Bronchial epithelial cell (primary cell): ENCODE data around the gene OSTN. TPM values are rescaled to one million over a fixed set of nuclear protein-coding genes. Genes with fewer than 3 reads are reported as not detected.
"Not testable (repeated sequence)": the region's sequence is repeated elsewhere in the genome, so short reads cannot be mapped to it uniquely, and the experiment has no call there.

Source experiments
- DNase-seq: peaks from one replicate; pipeline ENCODE4 v3.0.0-alpha.2; 2010; ENCODE audit warnings: low read depth
- FAIRE-seq: peaks from 2 replicates; lab custom pipeline; 2011; peaks lifted over from hg19 to GRCh38; lab: Jason Lieb, UNC
- H3K27me3 ChIP-seq: 2 replicates; pipeline ENCODE4 v1.5.1; 2011; ENCODE audit warnings: low read length; ENCODE audit not compliant: control insufficient read depth, insufficient read depth
- H3K36me3 ChIP-seq: 2 replicates; pipeline ENCODE4 v1.5.1; 2011; ENCODE audit warnings: low read length; ENCODE audit not compliant: control insufficient read depth, insufficient read depth
- H3K4me3 ChIP-seq: 2 replicates; pipeline ENCODE4 v1.5.1; 2011; ENCODE audit warnings: mild to moderate bottlenecking, low read depth, low read length, control low read depth
- CTCF ChIP-seq: IDR thresholded peaks from 2 replicates; pipeline ENCODE4 v1.5.1; 2011; ENCODE audit warnings: mild to moderate bottlenecking, moderate library complexity, low read length, control low read depth, inconsistent platforms; ENCODE audit not compliant: insufficient read depth, severe bottlenecking
- total RNA-seq: library from RNA; depleted of rRNA; stranded (reverse); fragments of >200 nt; gene quantifications from 2 replicates; pipeline ENCODE4 v1.2.1, GENCODE V29; 2014

The OSTN gene
- total RNA-seq, 1 donor from 2014 or later: not detected

- no peaks in the 10 kb centered on the region for H3K27me3 ChIP-seq
- TF ChIP-seq CTCF: peak; percentile 8
- DNase-seq: peak; percentile 28
- FAIRE-seq: no peak
- H3K4me3 ChIP-seq: no peak overlapping the region
- H3K36me3 ChIP-seq: no peaks in the 10 kb centered on the region
Measured at GRCh38 chr3:191244242-191244867, 45.3 kb downstream of the OSTN start.

- not testable (repeated sequence) for DNase-seq, H3K27me3 ChIP-seq, H3K36me3 ChIP-seq, FAIRE-seq, H3K4me3 ChIP-seq
Measured at GRCh38 chr3:191246034-191246433, 47.0 kb downstream of the OSTN start.

- Histone ChIP-seq H3K36me3 (no peaks in the 10 kb centered on the region), H3K27me3 (no peaks in the 10 kb centered on the region), H3K4me3 (no peak overlapping the region)
- no peak for TF ChIP-seq CTCF
- no peak for FAIRE-seq
- peak; percentile 91 for DNase-seq
Measured at GRCh38 chr3:191246630-191247029, 47.6 kb downstream of the OSTN start.

- Histone ChIP-seq H3K27me3 (no peaks in the 10 kb centered on the region), H3K36me3 (no peaks in the 10 kb centered on the region), H3K4me3 (no peak overlapping the region)
- FAIRE-seq: no peak
- no peak for TF ChIP-seq CTCF
- DNase-seq: no peak
Measured at GRCh38 chr3:191253089-191253799, 54.2 kb downstream of the OSTN start.

GRCh38 chr3:191254098-191254873 is 55.2 kb downstream of the OSTN start:
- Histone ChIP-seq H3K4me3 (no peak overlapping the region), H3K36me3 (no peaks in the 10 kb centered on the region), H3K27me3 (no peaks in the 10 kb centered on the region)
- DNase-seq (no peak), FAIRE-seq (no peak)
- no peak for TF ChIP-seq CTCF

GRCh38 chr3:191255156-191255555 is 56.1 kb downstream of the OSTN start:
- no peak for FAIRE-seq
- Histone ChIP-seq H3K36me3 (no peaks in the 10 kb centered on the region), H3K4me3 (no peak overlapping the region), H3K27me3 (no peaks in the 10 kb centered on the region)
- TF ChIP-seq CTCF: no peak
- DNase-seq: no peak
